GM23248 (cell line): ENCODE measurements around the gene C16orf92. TPM values are rescaled to one million over a fixed set of nuclear protein-coding genes. Genes with fewer than 3 reads are reported as not detected.

Source experiments
- DNase-seq: peaks from one replicate; pipeline ENCODE4 v3.0.0-alpha.2; 2015
- H2AFZ ChIP-seq: fragments of 200-600 bp; sonication (generic); 2 replicates; pipeline ENCODE4 v1.6.1; 2016; ENCODE audit warnings: antibody characterized with exemption
- H3F3A ChIP-seq: fragments of 200-600 bp; sonication (generic); 2 replicates; pipeline ENCODE4 v1.6.1; 2016; ENCODE audit warnings: mild to moderate bottlenecking, antibody characterized with exemption, mixed run types; ENCODE audit not compliant: insufficient read depth
- H3K27ac ChIP-seq: fragments of 200-600 bp; sonication (generic); 2 replicates; pipeline ENCODE4 v1.5.1; 2016; ENCODE audit warnings: mild to moderate bottlenecking
- H3K27me3 ChIP-seq: fragments of 200-600 bp; sonication (generic); replicated peaks from 2 replicates; pipeline ENCODE4 v1.6.1; 2016; ENCODE audit warnings: mild to moderate bottlenecking; ENCODE audit not compliant: insufficient read depth
- H3K36me3 ChIP-seq: fragments of 200-600 bp; sonication (generic); 2 replicates; pipeline ENCODE4 v1.6.1; 2016; ENCODE audit warnings: low read depth, mild to moderate bottlenecking
- H3K4me1 ChIP-seq: fragments of 200-600 bp; sonication (generic); 2 replicates; pipeline ENCODE4 v1.6.1; 2016; ENCODE audit warnings: mild to moderate bottlenecking; ENCODE audit not compliant: insufficient read depth
- H3K4me2 ChIP-seq: fragments of 200-600 bp; sonication (generic); one replicate; pipeline ENCODE4 v1.6.1; 2016; ENCODE audit warnings: mild to moderate bottlenecking; ENCODE audit not compliant: unreplicated experiment
- H3K4me3 ChIP-seq: fragments of 200-600 bp; sonication (generic); 2 replicates; pipeline ENCODE4 v1.5.1; 2016; ENCODE audit warnings: mild to moderate bottlenecking
- H3K79me2 ChIP-seq: fragments of 200-600 bp; sonication (generic); 2 replicates; pipeline ENCODE4 v1.6.1; 2016; ENCODE audit warnings: mild to moderate bottlenecking; ENCODE audit not compliant: insufficient read depth
- H3K9ac ChIP-seq: fragments of 200-600 bp; sonication (generic); 2 replicates; pipeline ENCODE4 v1.6.1; 2016; ENCODE audit warnings: mild to moderate bottlenecking
- H3K9me2 ChIP-seq: fragments of 200-600 bp; sonication (generic); 2 replicates; pipeline ENCODE4 v1.6.1; 2016; ENCODE audit warnings: mixed run types, mild to moderate bottlenecking, moderate library complexity; ENCODE audit not compliant: insufficient read depth
- H3K9me3 ChIP-seq: fragments of 200-600 bp; sonication (generic); one replicate; pipeline ENCODE4 v1.6.1; 2017; ENCODE audit warnings: low read depth
- H4K20me1 ChIP-seq: fragments of 200-600 bp; sonication (generic); 2 replicates; pipeline ENCODE4 v1.6.0; 2016; ENCODE audit not compliant: insufficient read depth
- EZH2 ChIP-seq: fragments of 200-600 bp; sonication (generic); IDR thresholded peaks from 2 replicates; pipeline ENCODE4 v1.6.1; 2018; ENCODE audit warnings: antibody characterized with exemption, mild to moderate bottlenecking; ENCODE audit not compliant: insufficient read depth, poor library complexity, severe bottlenecking
- EZH2phosphoT487 ChIP-seq: fragments of 200-600 bp; sonication (generic); IDR thresholded peaks from 2 replicates; pipeline ENCODE4 v1.6.1; 2018; ENCODE audit warnings: antibody characterized with exemption, moderate library complexity, mild to moderate bottlenecking, low read depth; ENCODE audit not compliant: insufficient read depth
- WGBS, 2 experiments: methylation state at CpG; one replicate each; pipeline ENCODE4 v1.1.6; 2015 to 2017; ENCODE audit warnings: low lambda C conversion rate in 2 of 2, low coverage in 1 of 2; ENCODE audit errors: missing lambda C conversion rate in 2 of 2; 5-methylcytosine and 5-hydroxymethylcytosine counted together
- in situ Hi-C: fragments of 300-500 bp; cut with MboI; formaldehyde crosslinking; loops from 2 replicates; pipeline ENCODE4 v1.15.0; 2020
- polyA plus RNA-seq: library from polyadenylated mRNA; unstranded; fragments of >200 nt; fragmentation: Nextera tagmentation; extraction: Ambion mirVana; gene quantifications from 2 replicates; pipeline ENCODE4 v1.2.1, GENCODE V29; 2016
- total RNA-seq: library from RNA; depleted of rRNA; stranded (reverse); fragments of >200 nt; shearing (Covaris generic); gene quantifications from 2 replicates; pipeline ENCODE4 v1.2.3, GENCODE V29; 2014

C16orf92 gene
- total and polyA plus RNA-seq, 2 experiments from 2014 or later, result not detected

GRCh38 chr16:30002614-30003346, 20.2 kb upstream of the C16orf92 start:
- no peaks in the 10 kb centered on the region for H3K9me2 ChIP-seq
- H3K4me1 ChIP-seq, result no peaks in the 10 kb centered on the region
- no peak overlapping the region for H3K4me3 ChIP-seq
- H4K20me1 ChIP-seq, result no peaks in the 10 kb centered on the region
- no peaks in the 10 kb centered on the region for H3F3A ChIP-seq
- in situ Hi-C loops, result no loop called here
- no peak for TF ChIP-seq EZH2
- TF ChIP-seq EZH2phosphoT487, result no peak
- peaks cover 2% of the 10 kb centered on the region; the same call in 1 of the 2 replicates for H3K79me2 ChIP-seq
- no peak overlapping the region for H3K9ac ChIP-seq
- WGBS, 2 experiments, result 80 to 85% methylated on average over 19 of the region's 19 CpGs
- H2AFZ ChIP-seq, result no peak overlapping the region
- H3K4me2 ChIP-seq, result no peak overlapping the region
- no peak for DNase-seq
- no peak overlapping the region for H3K27ac ChIP-seq
- H3K27me3 ChIP-seq, result no peaks in the 10 kb centered on the region
- H3K9me3 ChIP-seq, result no peaks in the 10 kb centered on the region
- no peaks in the 10 kb centered on the region for H3K36me3 ChIP-seq

GRCh38 chr16:30003670-30004423, 19.2 kb upstream of the C16orf92 start:
- Histone ChIP-seq H3K4me2 (no peak overlapping the region), H3K36me3 (no peaks in the 10 kb centered on the region), H3K27me3 (no peaks in the 10 kb centered on the region), H3K79me2 (no peaks in the 10 kb centered on the region), H3K9ac (no peak overlapping the region), H3K4me3 (no peak overlapping the region), H3K27ac (no peak overlapping the region), H3K9me3 (no peaks in the 10 kb centered on the region), H3K4me1 (no peaks in the 10 kb centered on the region), H3F3A (no peaks in the 10 kb centered on the region), H4K20me1 (no peaks in the 10 kb centered on the region), H3K9me2 (no peaks in the 10 kb centered on the region), H2AFZ (no peak overlapping the region)
- in situ Hi-C loops, result no loop called here
- DNase-seq, result no peak
- no peak for TF ChIP-seq EZH2phosphoT487
- no peak for TF ChIP-seq EZH2
- WGBS, 2 experiments, result 86 to 89% methylated on average over 15 to 17 of the region's 17 CpGs

DNA sequence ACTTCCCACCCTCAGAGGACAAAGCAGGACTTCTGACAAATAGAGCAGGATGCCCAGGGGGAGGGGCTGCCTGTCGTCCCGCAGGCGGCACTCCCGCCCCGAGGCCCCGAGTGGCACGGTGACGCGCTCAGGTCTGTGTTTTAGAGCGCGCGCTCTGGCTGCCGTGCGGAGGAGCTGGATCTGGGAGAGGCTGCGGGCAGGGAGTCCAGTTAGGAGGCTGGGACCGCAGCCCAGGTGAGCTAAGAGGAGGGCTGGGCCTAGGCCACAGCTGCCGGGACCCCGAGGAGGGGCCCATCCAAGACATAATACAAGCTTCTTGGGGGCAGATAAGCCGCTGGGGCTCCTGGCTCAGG, 18.6 kb upstream of the C16orf92 start:
- Histone ChIP-seq H3K4me2 (no peak overlapping the region), H3K36me3 (no peaks in the 10 kb centered on the region), H3K9ac (no peak overlapping the region), H3F3A (no peaks in the 10 kb centered on the region), H3K27me3 (no peaks in the 10 kb centered on the region), H3K27ac (no peak overlapping the region), H3K4me1 (no peaks in the 10 kb centered on the region), H3K4me3 (no peak overlapping the region), H4K20me1 (no peaks in the 10 kb centered on the region), H3K9me3 (no peaks in the 10 kb centered on the region), H3K79me2 (no peaks in the 10 kb centered on the region), H3K9me2 (no peaks in the 10 kb centered on the region), H2AFZ (no peak overlapping the region)
- WGBS, 2 experiments, result 80 to 83% methylated on average over 19 of the region's 19 CpGs
- in situ Hi-C loops, result no loop called here
- no peak for DNase-seq
- no peak for TF ChIP-seq EZH2phosphoT487
- TF ChIP-seq EZH2, result no peak

- H3K9me2 ChIP-seq, result no peaks in the 10 kb centered on the region
- no peak overlapping the region for H2AFZ ChIP-seq
- DNase-seq, result no peak
- no peak overlapping the region for H3K4me2 ChIP-seq
- H3K27ac ChIP-seq, result no peak overlapping the region
- H3K4me1 ChIP-seq, result no peaks in the 10 kb centered on the region
- H3K27me3 ChIP-seq, result peaks cover 2% of the 10 kb centered on the region; the same call in 1 of the 2 replicates
- H3K9me3 ChIP-seq, result no peaks in the 10 kb centered on the region
- H3K4me3 ChIP-seq, result no peak overlapping the region
- H4K20me1 ChIP-seq, result no peaks in the 10 kb centered on the region
- H3K79me2 ChIP-seq, result no peaks in the 10 kb centered on the region
- H3K9ac ChIP-seq, result no peak overlapping the region
- WGBS, 2 experiments, result 71 to 72% methylated on average over 7 to 11 of the region's 11 CpGs
- TF ChIP-seq EZH2 (no peak), EZH2phosphoT487 (no peak)
- H3F3A ChIP-seq, result no peaks in the 10 kb centered on the region
- in situ Hi-C loops, result no loop called here
- H3K36me3 ChIP-seq, result no peaks in the 10 kb centered on the region
Observed at GRCh38 chr16:30004811-30005242, 18.2 kb upstream of the C16orf92 start.
